Endometrium (tissue), 2 donors: Measurements from ENCODE around the gene PTPN14.

Experiments used
- FAIRE-seq: peaks from 2 replicates; lab custom pipeline; 2012; peaks lifted over from hg19 to GRCh38; lab: Jason Lieb, UNC
- donor health status: control.
- donor health status: control.

PTPN14 gene

DNA sequence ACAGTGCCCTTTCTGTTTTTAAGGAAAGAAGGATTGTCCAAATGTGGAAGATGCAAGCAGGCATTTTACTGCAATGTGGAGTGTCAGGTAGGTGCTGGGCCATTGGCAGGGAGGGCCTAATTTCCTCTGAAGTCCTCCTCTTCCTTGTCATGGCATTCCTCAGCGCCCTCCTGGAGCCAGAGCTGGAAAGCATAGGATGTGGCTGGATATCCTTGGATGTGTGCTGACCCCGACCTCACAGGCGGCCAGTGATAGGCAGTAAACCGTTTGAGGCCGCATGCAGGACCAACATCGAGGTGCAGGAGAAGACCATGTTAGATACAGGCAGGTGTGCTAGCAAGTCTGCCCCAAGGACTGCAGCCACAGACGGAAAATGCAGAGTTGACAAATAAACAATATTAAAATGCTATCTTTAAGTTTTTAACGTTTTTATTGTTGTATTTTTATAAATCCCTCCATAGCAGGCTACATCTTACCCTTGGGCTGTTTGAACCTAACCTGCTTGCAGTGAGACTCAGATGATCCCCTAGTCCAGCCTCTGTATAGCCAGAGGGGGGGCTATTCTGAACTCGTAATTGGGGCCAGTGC, 246.1 kb downstream of the PTPN14 start:
- no peak for FAIRE-seq

DNA sequence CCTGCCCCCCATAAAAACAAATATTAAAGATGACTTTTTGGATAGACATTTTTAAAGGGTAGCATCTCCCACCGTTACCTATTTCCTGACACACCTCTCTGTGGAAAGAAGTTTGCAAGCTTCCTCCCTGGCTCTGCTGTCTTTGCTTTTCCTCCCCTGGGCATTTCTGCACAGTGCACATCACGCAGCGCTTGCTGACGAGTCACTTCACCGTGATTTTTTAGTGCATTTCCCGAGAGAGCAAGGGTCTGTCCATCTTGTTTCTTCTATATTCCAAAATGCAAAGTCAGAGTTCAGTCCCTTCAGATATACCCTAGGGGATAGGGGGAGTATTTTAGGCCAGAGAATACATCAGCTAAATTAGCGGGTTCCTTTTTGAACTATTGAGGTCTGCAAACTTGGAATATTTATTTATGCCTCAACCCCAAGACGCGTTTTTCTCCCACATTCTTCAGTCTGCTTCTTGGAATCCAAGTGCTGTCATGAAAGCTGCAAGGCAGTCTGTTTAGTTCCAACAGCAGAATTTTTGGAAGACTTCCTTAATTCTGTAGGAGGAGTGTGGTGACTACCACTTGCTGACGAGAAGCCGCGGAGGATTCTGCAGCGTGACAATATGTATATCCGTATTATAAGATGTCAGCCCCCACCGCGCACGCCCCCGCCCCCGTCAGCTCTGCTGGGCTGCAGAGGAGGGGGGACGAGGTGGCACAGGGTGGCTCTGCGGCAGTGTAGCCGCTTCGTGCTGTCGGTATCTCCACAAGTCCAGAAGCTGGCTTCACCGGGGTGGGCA, 248.1 kb downstream of the PTPN14 start:
- FAIRE-seq: no peak

DNA sequence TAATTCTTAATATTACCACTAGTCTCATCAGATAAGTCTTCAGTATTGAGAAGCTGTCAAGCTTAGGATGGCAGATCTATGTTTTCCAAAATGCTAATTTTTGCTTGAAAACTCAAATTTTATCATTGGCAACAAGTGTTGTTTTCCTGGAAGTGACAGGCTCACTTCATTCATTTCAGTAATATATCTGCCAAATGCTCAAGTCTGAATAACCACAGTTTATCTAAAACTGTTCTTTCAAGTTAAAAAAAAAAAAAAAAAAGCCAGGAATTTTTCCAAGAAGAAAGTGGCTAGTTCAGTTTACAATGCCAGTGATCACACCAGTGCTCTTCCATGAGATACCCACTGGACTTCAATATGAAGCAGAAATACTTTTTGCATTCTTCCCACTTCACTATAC, 249.9 kb downstream of the PTPN14 start:
- no peak for FAIRE-seq

DNA sequence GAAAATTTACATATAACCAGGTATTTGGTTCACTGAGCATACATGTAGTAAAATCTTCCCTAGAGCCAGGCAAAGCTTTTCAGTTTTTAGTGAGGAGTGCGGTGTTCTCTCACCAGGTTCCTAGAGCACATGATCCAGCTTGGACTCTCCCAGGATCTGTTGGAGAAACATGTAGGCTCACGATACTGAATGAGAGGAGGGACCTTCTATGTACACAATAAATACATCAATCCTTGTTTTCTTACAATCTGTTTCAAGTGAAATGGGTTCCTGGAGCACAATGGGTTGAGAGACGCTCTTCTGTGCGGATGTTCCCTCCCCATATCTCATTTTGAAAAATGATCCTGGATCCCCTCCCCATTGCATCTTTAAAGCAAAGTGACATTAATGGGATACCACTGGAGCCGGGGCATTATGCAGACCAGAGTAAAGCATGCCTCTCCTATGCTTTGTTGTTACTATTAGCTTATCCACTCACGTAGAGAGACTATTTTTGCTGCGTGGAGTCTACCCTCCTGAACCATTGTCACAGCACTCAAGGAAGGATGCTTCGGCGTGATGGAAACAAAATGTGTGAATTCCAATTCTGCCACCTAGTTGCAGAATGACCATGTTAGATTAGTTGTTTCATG, 251.1 kb downstream of the PTPN14 start:
- FAIRE-seq: no peak
